ENCODE results near the gene PDZD4. TPM values are rescaled to one million over a fixed set of nuclear protein-coding genes. Genes with fewer than 3 reads are reported as not detected.

Gene PDZD4
- total and polyA plus RNA-seq, 2 of the 4 experiments (the other 2 are of a cell fraction): under 0.01 to 0.38 TPM

- Histone ChIP-seq H3K23ac (ENCODE audit: low read depth, low read length) (no peak overlapping the region), H2BK20ac (ENCODE audit: low read depth, low read length) (no peak overlapping the region), H4K5ac (ENCODE audit: low read depth, low read length) (no peak overlapping the region), H3K14ac (replicated peaks; ENCODE audit: low read depth, low read length) (no peak overlapping the region), H2AK5ac (ENCODE audit: low read depth, low read length) (peak overlapping the region; percentile 13), H3K36me3 (ENCODE audit: control insufficient read depth, insufficient read depth, low read length) (peaks cover 17% of the 10 kb centered on the region; the same call in 1 of the 2 replicates), H3K9ac (ENCODE audit: low read depth, low read length) (no peak overlapping the region), H3K79me1 (ENCODE audit: low read depth in 1 of 2, low read length in 2 of 2) (peaks cover 4 to 41% of the 10 kb centered on the region in 2 experiments), H2AK9ac (replicated peaks; ENCODE audit: low read depth, low read length, poor library complexity) (no peak overlapping the region), H3K27me3 (ENCODE audit: control insufficient read depth, insufficient read depth, low read length) (no peaks in the 10 kb centered on the region), H3K18ac (ENCODE audit: low read depth, low read length) (no peak overlapping the region), H3K4me1 (ENCODE audit: control insufficient read depth, insufficient read depth, low read length) (peaks cover 4% of the 10 kb centered on the region; the same call in 1 of the 2 replicates), H2BK15ac (ENCODE audit: low read depth, low read length) (no peak overlapping the region), H4K91ac (ENCODE audit: insufficient read depth, low read depth, low read length) (no peak overlapping the region), H4K20me1 (ENCODE audit: insufficient read depth, low read length) (0 out of 2 replicates have a peak, but pooled peaks cover 6% of the 10 kb centered on the region), H4K8ac (ENCODE audit: low read depth in 2 of 2, low read length in 2 of 2) (no peak overlapping the region), H2BK5ac (ENCODE audit: low read depth, low read length, poor library complexity, severe bottlenecking) (no peak overlapping the region), H2AFZ (replicated peaks; ENCODE audit: low read length, poor library complexity) (no peak overlapping the region), H3K4ac (ENCODE audit: low read depth, low read length) (no peak overlapping the region), H3K27ac (ENCODE audit: insufficient read depth, low read length) (no peak overlapping the region), H3K4me3 (ENCODE audit: insufficient read depth, low read depth, low read length) (no peak overlapping the region), H3K56ac (ENCODE audit: extremely low read depth, insufficient read depth, low read length) (no peak overlapping the region), H2BK120ac (ENCODE audit: low read depth, low read length) (no peak overlapping the region), H3K9me1 (ENCODE audit: insufficient read depth, low read length) (peaks cover 6% of the 10 kb centered on the region; the same call in 1 of the 2 replicates), H3K4me2 (ENCODE audit: low read depth, low read length) (no peak overlapping the region), H3K9me3 (ENCODE audit: control insufficient read depth, insufficient read depth, low read length) (no peaks in the 10 kb centered on the region; the same call in 1 of the 2 replicates)
- CTCF ChIA-PET: no interaction called here
- dilution Hi-C loops (cut with HindIII; ENCODE audit: low sequenced_read_pairs, unreplicated experiment) (no loop called here), intact Hi-C loops (cut with micrococcal nuclease) (loop anchor here (5.0 kb wide), 1 partner anchor 135 kb away; the partner anchor contains the start of gene ARHGAP4), in situ Hi-C loops (cut with MboI; ENCODE audit: low sequenced_read_pairs) (no loop called here)
- POLR2A ChIA-PET (ENCODE audit: unreplicated experiment): no interaction called here
- ATAC-seq (ENCODE audit: low read depth): no peak
- TF ChIP-seq USF2 (IDR thresholded peaks at IDR 0.05; ENCODE audit: low read depth, low read length) (no peak), RAD21 (IDR thresholded peaks at IDR 0.05; ENCODE audit: low read length) (no peak), FOS (IDR thresholded peaks at IDR 0.05; ENCODE audit: low read depth, low read length) (no peak), CEBPB (IDR thresholded peaks at IDR 0.05; ENCODE audit: low read depth, low read length) (no peak), MAZ (IDR thresholded peaks at IDR 0.05; ENCODE audit: borderline replicate concordance, low read depth, low read length) (no peak), NFE2L2 (IDR thresholded peaks at IDR 0.05; ENCODE audit: low read depth, low read length) (no peak), RFX5 (IDR thresholded peaks at IDR 0.05; ENCODE audit: low read depth, low read length) (no peak), CHD1 (IDR thresholded peaks at IDR 0.05; ENCODE audit: low read depth, low read length) (no peak), MAFK (IDR thresholded peaks at IDR 0.05; ENCODE audit: low read depth, low read length) (no peak), ELK1 (IDR thresholded peaks at IDR 0.05; ENCODE audit: borderline replicate concordance, low read depth, low read length) (no peak)
- no TSS peak for BruUV-seq (replicated peaks)
- DNase-seq: no peak
- WGBS, 2 experiments (ENCODE audit: extremely low coverage in 2 of 2, insufficient read length in 1 of 2): 88% methylated on average over 3 of the region's 6 CpGs; no CpG with 5 or more reads in 1 of the 2 experiments
Observed at GRCh38 chrX:153792368-153792767, 38.0 kb downstream of the PDZD4 start.

All from IMR-90 (cell line).